GM21360 (cell line): ENCODE measurements around the gene FOXO6.

Experiments used
- ATAC-seq: cut with Tn5 transposase; IDR thresholded peaks from one replicate; pipeline ENCODE4 v1.9.1; 2021; ENCODE audit warnings: mild to moderate bottlenecking, moderate library complexity; ENCODE audit not compliant: unreplicated experiment

The FOXO6 gene

DNA sequence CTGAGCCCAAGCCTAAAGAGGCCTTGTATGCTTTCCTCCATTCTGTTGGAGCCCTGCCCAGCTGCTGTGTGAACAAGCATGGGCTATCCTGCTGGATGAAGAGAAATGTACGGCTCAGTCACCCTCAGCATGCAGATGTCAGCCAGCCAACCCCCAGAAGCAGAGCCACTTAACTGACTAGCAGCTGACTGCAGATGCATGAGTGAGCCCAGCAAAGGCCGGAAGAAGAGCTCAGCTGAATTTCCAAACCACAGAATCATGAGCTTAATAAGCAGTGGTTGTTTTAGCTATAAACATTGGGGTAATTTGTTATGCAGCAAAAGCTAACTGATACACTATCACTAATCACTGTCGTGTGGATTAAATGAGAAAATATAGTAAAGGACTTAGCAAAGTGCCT is 39.0 kb downstream of the FOXO6 start:
- ATAC-seq: no peak

DNA sequence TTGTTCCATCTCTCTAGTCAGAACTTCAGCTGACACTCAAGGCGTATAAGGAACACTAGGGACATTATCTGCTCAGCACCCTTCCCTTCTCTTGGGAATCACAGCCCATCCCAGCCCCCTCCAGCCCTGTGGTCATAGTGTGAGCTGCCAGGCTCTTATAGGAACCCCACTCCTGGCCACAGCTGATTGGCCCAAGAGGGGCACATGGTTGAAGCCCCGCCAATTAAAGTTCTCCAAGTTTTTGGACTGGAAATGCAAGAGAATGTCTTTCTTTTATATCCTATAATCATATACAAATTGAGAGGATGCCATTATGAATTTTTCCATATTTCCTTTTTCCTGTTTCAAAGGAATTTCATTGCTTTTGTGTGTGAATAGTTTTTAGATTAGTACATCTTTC is 40.7 kb downstream of the FOXO6 start:
- no peak for ATAC-seq

DNA sequence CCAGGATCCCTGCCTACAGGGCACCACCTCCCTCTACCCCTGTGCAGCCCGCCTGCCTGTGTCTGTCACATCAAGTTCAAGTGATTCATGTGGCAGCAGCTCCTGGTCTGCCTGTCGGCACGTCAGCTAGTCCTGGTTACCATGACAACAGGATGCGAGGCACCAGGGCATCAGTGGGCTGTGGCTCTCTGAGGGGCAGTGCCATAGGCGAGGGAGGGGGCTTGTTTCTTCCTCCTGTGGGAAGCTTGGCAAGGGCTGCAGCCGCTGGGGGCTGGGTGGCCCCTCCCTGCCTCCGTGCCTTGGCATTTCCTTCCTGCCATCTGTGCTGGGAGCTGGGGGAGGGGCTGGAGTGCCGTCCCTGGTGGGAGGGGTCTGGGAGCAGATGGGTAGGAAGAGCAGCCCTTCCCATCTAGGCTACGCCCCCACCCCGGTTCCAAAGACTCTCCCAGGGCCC is 43.1 kb downstream of the FOXO6 start:
- ATAC-seq: no peak

DNA sequence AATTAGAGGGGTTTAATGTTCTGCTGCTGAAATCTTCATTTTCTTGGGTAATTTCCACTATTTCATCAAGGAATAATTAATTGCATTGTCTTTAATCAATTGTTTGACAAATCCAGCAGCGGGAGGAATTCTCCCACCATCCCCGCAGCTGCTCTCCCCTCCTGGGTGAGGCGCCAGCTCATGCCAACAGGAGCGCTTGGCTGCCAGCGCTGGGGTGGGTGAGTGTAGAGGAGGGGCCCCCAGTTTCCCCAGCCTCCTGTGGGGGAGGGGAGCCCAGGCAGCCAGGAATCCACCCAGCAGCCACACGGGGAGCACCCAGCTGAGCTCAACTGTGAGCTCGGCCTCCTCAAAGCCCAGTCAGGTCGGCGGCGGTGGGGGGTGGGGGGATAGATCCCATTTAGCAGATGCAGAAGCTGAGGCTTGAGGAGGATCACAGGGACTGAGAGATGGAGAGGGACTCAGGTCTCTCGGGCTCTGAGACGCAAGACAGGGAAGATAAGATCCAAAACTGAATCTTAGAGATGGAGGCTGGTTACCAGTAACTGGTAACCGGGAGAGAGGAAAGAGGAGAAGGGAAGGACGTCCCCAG is 46.5 kb downstream of the FOXO6 start:
- no peak for ATAC-seq

DNA sequence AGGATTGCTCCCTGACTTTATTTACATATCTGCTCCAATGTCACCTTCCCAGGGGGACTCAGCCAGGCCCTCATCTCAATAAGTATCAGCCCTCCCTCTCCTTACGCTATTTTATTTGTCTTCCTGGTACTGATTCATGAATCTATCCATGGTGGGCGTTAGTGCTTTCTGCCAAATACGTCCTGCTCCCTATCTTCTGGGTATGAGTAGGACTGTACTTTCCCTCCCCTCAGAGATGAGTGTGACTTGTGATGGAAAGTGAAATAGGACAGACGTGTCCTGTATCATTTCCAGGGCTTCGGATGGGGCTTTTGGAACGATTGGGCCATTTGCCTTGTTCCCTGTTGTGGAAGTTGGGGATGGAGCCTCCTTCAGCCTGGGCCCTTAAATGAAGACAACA is 47.5 kb downstream of the FOXO6 start:
- no peak for ATAC-seq

DNA sequence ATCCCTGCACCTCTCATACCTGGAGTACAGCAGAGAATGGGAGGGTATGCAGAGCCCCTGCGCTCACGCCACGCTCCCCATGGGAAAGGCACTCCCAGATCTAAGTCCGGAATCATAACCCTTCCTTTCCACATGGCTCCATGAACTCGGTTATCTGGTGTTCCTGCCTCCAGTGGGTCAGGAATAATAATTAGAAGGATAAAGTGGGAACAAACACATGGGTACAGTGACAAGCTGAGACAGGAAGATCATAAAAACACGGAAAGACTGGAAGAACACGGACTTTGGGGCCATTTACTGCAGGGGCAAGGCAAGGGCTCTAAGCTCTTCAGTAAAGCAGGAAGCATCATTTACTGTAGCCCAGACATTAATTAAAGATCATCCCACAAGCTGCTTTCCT is 48.6 kb downstream of the FOXO6 start:
- ATAC-seq: no peak

DNA sequence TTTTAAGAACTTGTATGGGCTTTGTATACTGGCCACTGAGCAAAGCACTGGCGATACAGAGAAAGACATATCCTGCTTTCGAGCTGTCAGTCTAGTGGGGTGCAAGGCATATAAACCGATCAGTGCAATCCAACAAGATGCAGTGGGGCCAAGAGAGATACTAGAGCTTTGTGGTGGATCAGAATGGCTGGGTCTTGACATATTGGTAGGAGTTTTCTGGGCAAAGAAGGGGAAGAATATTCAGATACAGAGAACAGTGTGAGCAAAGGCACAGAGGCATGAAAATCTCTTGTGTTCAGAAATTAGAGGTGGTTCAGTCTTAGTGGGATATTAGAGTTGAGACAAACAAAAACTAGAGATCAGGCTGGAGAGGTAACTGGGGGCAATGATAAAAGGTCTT is 49.2 kb downstream of the FOXO6 start:
- no peak for ATAC-seq

DNA sequence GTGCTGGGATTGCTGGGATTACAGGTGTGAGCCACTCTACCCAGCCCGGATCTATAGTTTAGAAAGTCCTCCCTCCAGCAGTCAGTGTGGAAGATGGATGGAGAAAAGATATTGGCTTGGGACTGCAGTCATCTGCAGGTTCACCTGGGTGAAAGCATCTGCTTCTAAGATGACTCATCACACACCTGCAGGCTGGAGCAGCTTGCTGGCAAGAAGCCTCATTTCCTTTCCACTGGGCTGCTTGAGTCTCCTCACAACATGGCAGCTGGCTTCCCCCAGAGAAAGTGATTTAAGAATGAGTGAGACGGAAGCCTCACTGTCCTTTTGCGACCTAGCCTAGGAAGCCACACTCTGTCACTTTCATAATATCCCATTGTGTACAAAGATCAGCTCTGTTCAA is 50.0 kb downstream of the FOXO6 start:
- ATAC-seq: no peak

DNA sequence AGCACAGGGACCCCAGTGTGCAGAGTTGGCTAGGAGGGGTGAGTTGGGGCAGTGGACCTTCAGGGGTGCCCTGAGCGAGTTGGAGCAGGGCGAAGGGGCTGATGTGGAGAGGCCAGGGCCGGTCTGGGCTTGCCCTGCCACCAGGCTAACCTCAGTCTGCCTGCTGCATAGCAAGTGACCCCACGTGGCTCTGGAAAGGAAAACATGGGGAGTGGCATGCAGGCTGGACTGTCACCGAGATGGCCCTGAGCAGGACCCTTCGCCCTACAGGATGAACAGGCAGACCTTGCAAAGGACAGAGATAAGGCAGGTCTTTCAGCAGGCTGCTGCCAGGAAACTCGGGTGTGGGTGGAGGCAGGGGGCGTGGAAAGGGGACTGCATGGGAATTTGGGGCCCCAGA is 51.5 kb downstream of the FOXO6 start:
- ATAC-seq: no peak

DNA sequence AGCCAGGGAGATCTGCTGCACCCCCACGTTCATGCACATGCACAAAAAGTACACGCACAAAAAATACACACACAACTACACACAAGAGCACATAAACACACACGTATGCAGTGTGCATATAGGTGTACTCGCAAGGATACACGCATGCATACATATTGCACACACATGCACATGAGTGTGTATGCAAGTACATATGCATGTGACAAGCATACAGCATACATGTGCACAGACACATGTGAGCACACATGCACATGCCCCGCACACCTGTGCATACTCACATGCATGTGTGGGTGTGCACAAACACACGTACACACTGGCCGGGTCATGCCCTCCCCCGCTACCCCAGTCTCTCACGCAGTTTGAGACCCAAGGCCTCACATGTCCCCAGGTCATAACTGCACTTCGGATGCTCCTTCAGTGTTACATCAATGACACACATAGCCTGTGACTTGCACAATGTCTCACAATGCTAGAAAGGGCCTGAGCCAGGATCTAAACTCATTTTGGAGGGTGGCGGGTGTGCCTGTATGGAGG is 52.6 kb downstream of the FOXO6 start:
- no peak for ATAC-seq

DNA sequence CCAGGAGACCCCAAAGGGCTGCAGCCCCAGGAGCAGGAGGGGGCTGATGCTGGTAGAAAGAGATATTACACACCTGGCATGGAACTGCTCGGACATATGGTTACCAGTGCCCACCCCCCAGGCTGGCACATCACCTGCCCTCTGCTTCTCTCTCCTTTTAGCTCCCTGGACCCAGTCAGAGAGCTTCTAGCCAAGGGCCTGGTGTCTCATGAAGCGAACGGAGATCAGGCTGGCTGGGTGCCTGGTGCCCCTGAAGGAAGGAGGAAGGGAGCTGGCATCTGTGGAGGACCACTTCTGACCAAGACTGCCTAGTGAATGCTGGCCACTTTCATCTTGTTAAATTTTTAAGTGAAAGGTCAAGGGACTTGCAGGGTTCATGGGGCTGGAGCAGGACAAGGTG is 53.1 kb downstream of the FOXO6 start:
- no peak for ATAC-seq

DNA sequence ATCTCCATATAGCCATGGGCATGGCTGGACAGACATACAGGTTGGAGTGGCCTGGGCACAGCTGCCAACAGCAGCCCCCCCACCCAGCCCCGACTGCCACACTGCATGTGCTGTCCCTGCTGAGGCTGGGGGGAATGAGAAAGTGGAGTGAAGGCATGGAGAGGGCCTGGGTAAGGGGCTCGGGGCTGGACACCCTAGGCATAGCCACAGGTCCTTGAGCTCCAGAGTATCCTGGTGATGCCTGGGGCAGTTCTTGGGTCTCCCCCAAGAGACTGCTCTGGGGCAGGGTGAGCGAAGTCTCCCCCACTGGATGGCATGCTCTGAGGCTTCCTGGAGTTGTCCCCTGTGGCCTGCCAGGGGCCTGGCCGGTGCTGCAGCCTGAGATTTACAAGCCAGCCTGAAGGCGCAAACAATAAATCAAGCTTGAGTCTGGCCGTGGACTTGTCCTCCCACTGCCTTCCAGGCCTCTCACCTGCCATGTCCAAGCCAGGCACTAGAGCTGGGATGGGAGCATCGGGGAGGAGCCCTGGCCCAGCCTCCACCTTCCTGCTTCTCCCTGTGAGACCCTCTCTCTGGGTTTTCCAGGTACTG is 53.6 kb downstream of the FOXO6 start:
- no peak for ATAC-seq

DNA sequence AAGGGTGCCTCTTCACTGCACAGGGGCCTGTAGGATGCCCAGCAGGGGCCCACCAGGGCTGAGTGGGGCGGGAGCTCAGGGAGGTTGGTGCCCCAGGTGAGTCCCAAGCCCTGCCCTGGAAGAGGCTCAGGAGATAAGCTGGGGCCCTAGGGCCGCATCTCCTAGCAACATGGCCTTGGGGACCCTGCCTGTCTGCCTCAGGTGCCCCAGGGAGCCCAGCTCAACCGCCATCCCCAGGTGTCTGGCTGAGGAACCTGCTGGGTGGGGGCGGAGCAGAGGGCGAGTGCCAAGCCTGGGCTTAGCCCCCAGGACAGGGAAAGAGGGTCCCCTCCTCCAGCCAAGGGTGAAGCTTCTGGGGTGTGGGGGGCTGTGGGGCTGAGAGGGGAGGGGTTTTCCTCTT is 54.8 kb downstream of the FOXO6 start:
- no peak for ATAC-seq

DNA sequence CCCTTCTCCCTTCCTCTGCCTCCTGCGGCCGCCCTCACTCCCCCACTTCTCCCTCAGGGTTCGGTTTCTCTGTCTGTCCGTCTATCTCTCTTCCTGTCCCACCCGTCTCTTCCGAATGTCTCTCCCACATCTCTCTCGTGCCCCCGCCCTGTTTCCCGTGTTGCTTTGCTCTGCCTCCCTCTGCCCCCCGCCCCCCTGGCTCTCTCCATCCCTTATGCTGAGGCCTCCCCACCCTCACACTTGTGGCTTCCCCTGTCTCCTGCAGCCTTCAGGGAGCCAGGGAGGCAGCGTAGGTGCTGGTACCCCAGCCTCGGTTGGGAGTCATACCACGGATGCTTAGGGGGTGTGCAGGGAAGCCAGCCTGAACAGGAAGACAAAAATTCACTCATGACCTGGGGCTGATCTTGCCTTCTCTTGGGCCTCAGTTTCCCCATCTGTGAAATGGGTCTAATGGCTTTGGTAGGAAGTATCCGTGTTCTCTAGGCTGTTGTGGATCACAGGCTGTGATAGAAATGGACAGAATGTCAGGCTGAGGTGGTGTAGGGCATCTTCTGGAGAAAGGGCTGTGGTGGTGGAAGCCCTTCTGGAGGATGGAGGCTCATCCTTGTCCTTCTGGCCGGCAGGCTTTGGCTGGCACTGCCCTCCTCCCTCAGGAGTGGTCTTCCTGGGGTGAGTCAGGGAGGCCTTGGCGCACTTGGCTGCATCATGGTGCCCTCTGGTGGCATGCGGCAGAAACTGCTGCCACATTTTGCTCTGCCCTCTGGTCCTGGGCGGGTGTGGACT is 55.5 kb downstream of the FOXO6 start:
- no peak for ATAC-seq

DNA sequence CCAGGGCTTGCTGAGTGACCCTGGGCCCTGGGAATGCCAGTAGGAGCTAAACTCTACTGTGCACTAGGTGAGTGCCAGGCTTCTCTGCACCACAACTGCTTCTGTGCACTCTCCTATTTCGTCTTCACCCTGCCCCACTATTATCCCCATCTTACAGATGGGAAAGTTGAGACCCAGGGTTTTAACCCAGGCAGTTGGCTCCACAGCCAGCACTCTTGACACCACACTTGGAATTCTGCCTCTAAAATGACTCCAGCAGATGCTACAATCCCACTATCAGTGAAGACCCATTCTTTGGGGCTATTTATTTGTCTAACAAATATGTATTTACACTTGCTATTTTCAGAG is 56.1 kb downstream of the FOXO6 start:
- no peak for ATAC-seq

DNA sequence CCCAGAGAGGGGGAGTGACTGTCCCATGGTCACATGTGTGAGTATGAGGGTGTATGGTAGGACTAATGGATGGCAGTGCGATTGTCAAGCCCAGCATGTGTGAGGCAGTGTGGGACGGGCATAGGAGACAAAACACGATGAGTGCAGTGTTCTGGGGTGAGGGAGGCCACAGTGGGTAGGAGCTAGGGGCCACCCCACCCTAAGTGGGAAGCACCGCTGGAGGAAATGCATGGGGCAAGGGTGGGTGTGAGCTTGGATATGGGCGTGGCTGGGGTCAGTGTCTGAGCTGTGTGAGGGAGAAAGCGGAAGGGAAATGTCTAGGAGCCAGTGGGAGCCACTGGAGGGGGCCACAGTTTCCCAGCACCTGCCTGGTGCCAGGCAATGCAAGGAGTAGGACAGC is 56.5 kb downstream of the FOXO6 start:
- no peak for ATAC-seq

DNA sequence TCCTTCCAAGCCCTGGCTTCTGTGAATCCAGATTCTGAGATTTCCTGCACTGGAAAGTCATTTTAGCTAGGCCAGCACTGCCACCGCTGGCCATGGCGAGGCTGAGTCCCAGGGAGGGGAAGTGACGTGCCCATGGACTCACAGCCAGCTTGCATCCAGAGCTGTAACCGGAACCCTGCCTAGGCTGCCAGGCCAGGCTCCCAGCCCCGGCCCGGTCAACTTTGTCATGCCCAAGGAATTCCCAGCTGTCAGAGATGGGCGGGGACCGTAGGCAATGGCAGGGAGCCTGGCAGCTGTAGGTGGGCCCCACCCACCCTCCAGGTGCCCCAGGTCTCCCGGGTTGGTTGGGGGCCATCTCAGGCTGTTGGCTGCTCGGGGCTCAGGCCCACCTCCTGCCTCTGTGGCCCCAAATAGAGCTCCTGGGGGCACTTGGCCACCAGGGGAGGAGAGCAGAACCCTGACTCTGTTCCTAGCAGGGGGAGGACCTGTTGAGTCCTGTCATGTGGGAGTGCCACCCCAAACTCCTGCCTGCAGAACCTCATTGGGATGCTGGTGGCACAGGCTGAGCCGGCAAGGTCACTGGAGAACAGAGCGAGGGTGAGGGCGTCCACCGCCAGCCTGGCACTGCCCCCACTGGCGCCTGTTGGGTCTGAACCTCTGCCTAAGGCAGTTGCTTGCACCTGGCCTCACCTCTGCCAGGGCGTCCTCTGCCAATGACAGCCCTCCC is 57.8 kb downstream of the FOXO6 start:
- ATAC-seq: no peak

DNA sequence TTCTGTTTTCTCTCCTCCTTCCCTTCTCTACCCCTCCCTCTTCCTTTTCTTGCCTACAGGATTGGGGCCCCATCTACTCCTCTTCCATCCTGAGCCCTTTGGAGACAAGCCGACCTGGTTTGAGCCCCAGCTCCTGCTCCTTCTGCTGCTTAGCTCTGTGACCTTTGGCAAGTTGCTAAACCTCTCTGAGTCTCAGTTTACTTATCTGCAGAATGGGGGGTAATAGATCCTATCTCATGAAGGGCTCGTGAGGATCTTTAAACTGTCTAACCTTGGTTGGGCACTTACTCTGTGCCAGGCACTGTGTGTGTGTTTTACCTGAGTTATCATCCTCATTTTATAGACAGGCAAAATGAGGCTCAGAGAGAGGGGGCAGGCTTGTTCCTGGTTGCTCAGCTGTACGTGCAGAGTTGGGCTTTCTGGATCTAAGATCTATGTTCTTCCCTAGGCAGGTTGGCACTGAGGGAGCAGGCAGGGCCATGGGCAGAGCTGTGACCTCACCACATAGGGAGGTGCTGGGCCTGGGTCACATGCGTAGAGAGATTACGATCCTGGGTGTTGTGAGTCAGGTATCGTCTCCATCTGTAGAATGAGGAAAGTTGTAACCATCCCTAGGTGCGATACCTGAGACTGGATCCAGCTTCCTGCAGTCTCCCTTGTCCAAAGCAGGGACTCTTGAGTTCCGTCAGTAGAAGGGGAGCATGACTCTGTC is 58.5 kb downstream of the FOXO6 start:
- no peak for ATAC-seq

DNA sequence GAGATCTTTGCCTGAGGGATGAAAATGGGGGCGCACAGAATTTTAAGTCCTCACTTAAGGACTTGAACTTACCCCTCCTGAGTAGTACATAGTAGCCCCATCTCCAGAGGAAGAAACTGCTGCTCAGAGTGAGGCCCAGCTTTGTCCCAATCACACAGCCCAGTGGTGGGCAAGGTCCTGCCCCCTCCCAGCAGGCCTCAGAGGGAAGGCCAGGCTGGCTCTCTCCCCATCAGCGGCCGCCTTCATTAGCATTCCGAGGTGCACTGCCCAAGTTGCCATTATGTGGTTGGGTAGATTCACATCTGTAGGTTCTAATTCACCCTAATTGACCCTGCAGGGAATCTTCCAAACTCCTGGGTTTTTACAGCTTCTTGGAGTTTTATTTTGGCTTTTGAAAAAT is 59.1 kb downstream of the FOXO6 start:
- ATAC-seq: no peak

DNA sequence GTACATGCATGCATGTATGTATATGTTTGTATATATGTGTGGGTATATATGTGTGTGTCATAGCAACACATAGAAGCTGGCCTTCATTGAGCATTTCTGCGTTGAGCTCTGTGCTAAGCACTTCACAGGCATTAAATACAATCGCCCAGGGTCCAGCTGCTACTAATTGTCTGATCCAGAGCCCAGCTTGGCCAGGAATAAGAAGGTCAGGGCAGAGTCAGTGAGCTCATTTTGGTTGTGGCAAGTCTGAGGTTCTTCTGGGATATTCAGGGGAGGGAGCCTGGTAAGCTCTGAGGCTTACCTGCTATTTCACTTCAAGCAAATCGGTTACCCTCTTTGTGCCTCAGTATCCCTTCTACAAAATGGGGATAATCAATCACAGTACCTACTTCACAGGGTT is 59.6 kb downstream of the FOXO6 start:
- no peak for ATAC-seq

DNA sequence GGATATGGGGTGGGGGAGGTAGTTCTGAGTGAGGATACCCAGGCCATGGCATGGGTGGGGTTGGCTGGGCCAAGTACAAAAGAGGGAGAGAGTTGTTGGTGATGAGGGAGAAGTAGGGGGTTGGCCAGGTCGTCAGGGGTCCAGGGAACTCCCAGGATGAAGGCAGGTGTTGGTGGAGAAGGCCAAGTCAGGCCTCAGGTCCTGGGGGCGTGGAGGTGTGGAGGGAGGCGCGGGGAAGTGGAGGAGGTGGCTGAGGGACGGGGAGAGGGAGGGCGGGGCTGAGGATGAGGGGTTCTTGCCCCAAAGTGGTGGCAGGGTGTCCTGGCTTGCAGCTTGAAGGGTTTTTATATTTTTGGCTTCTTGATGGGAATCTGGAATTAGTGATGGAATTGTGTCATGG is 61.1 kb downstream of the FOXO6 start:
- ATAC-seq: no peak
